Measurements from ENCODE around the gene CLTA. TPM values are rescaled to one million over a fixed set of nuclear protein-coding genes. Genes with fewer than 3 reads are reported as not detected.

CLTA gene
- total and polyA plus RNA-seq, 2 donors (not counting 1 experiment from before 2014, with no cell fraction given): 32.3 to 71.0 TPM

DNA sequence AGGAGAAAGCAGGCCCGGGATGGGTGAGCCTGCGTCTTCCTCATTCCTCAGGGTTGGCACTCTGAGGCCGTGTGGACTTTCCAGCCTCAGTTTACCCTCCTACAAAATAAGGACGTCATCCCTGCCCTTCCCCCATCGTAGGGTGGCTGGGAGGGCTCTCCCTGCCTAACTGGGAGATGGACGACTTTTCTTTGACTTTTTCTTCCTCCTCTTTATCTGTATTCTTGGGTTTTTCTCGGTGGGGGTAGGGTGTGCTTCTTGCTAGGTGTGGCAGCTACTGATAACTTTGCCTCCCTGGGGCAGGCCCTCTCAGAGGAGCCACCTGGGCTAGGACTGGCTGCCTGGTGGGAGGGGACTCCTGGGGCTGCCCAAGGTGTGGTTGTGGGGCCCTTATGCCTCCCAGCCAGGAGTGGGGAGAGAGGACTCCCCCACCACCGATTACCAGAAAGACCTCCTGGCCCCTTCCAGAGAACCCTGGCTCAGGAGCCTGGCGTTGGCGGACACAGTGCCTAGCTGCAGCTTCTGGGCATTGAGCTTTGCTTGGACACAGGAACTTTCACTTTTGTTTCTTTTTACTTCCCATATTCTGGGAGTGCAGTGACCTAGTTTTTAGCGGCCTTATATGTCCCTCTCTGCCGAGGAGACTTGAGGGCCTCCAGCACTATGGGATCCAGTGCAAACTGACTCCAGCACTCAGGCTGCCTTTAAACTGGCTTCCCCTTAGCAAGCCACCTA is 48.0 kb upstream of the CLTA start:
- Mint-ChIP-seq H3K27ac (peak overlapping the region; percentile 99), H3K4me1 (peaks cover 93% of the 10 kb centered on the region), H3K27me3 (no peaks in the 10 kb centered on the region), H3K9me3 (ENCODE audit: insufficient read depth) (no peaks in the 10 kb centered on the region), H3K4me3 (peak overlapping the region; percentile 93)
- Histone ChIP-seq H2AFZ (ENCODE audit: insufficient read depth, low read depth, low read length, poor library complexity, severe bottlenecking) (peak overlapping the region; percentile 61), H3K4me3 (ENCODE audit: control extremely low read depth in 1 of 5, extremely low read depth in 1 of 5, insufficient read depth in 1 of 5, low read depth in 2 of 5, low read length in 4 of 5) (peak overlapping the region; percentile 43 to 83 (median 80)), H3K27ac (ENCODE audit: low read length in 2 of 2) (peak overlapping the region; percentile 85 to 92), H3K36me3 (replicated peaks in 1 of 2; ENCODE audit: control extremely low read depth in 1 of 2, control insufficient read depth in 1 of 2, extremely low read depth in 1 of 2, insufficient read depth in 2 of 2, low read length in 1 of 2) (peaks cover 0 to 24% of the 10 kb centered on the region in 2 experiments), H3K4me2 (replicated peaks; ENCODE audit: low read depth, low read length, poor library complexity, severe bottlenecking) (peak overlapping the region; percentile 95), H3K9me3 (ENCODE audit: control extremely low read depth in 1 of 3, control insufficient read depth in 2 of 3, insufficient read depth in 1 of 3, low read length in 2 of 3) (peaks cover 0 to 9% (median 5%) of the 10 kb centered on the region in 3 donors), H3K79me2 (ENCODE audit: control insufficient read depth, insufficient read depth, low read length) (peaks cover 81% of the 10 kb centered on the region), H3K27me3 (replicated peaks in 1 of 4; ENCODE audit: control extremely low read depth in 1 of 4, control insufficient read depth in 3 of 4, insufficient read depth in 4 of 4, low read length in 3 of 4) (no peaks in the 10 kb centered on the region), H3K4me1 (ENCODE audit: control insufficient read depth in 2 of 2, insufficient read depth in 2 of 2, low read length in 2 of 2) (peaks cover 63 to 78% of the 10 kb centered on the region in 2 donors), H3K9ac (ENCODE audit: low read length) (peak overlapping the region; percentile 75), H4K20me1 (ENCODE audit: control insufficient read depth, insufficient read depth, low read length, poor library complexity, severe bottlenecking) (peaks cover 23% of the 10 kb centered on the region)
- intact Hi-C loops (cut with micrococcal nuclease): loop anchor here (1.0 kb wide), 1 partner anchor 9 kb away; no protein-coding TSS in a partner anchor
- ChIA-PET POLR2A (interaction anchor here (0.9 kb wide), 1 partner anchor 51 kb away, joined by 4 read pairs; no protein-coding TSS in a partner anchor), CTCF (interaction anchor here (1.2 to 3.4 kb wide), 4 partner anchors 8 to 47 kb away, joined by 3 to 31 read pairs (median 24); partner anchors contain the start of gene CLTA)
- 50% methylated on average over 6 of the region's 12 CpGs for WGBS (ENCODE audit: insufficient coverage)
- TF ChIP-seq, protein P1, sequence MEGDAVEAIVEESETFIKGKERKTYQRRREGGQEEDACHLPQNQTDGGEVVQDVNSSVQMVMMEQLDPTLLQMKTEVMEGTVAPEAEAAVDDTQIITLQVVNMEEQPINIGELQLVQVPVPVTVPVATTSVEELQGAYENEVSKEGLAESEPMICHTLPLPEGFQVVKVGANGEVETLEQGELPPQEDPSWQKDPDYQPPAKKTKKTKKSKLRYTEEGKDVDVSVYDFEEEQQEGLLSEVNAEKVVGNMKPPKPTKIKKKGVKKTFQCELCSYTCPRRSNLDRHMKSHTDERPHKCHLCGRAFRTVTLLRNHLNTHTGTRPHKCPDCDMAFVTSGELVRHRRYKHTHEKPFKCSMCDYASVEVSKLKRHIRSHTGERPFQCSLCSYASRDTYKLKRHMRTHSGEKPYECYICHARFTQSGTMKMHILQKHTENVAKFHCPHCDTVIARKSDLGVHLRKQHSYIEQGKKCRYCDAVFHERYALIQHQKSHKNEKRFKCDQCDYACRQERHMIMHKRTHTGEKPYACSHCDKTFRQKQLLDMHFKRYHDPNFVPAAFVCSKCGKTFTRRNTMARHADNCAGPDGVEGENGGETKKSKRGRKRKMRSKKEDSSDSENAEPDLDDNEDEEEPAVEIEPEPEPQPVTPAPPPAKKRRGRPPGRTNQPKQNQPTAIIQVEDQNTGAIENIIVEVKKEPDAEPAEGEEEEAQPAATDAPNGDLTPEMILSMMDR (IDR thresholded peaks at IDR 0.05): no peak
- TF ChIP-seq EZH2 (IDR thresholded peaks at IDR 0.05; ENCODE audit: borderline replicate concordance, insufficient read depth, low read depth, low read length, poor library complexity, severe bottlenecking): no peak
- DNase-seq (peak; percentile 62), ATAC-seq (ENCODE audit: low read depth) (peak; percentile 54)

Data from B cell (primary cell).